GM21381 (cell line): Measurements from ENCODE around the gene UBE2C.
"Not testable (repeated sequence)": the region's sequence is repeated elsewhere in the genome, so short reads cannot be mapped to it uniquely, and the experiment has no call there.

Experiments used
- ATAC-seq: cut with Tn5 transposase; IDR thresholded peaks from one replicate; pipeline ENCODE4 v1.9.1; 2021; ENCODE audit warnings: mild to moderate bottlenecking, moderate library complexity; ENCODE audit not compliant: unreplicated experiment

The UBE2C gene

GRCh38 chr20:45797510-45797909, 14.9 kb upstream of the UBE2C start:
- not testable (repeated sequence) for ATAC-seq

GRCh38 chr20:45797955-45798354, 14.5 kb upstream of the UBE2C start:
- ATAC-seq, result not testable (repeated sequence)

- ATAC-seq, result no peak
Observed at GRCh38 chr20:45798935-45799642, 13.4 kb upstream of the UBE2C start.

GRCh38 chr20:45801851-45802250, 10.6 kb upstream of the UBE2C start:
- ATAC-seq, result no peak

GRCh38 chr20:45810191-45810970, 2.1 kb upstream of the UBE2C start:
- ATAC-seq, result no peak

GRCh38 chr20:45813006-45813340, 529 bp downstream of the UBE2C start:
- no peak for ATAC-seq

GRCh38 chr20:45813489-45813888, 1.0 kb downstream of the UBE2C start:
- ATAC-seq, result no peak

GRCh38 chr20:45814314-45814713, 1.9 kb downstream of the UBE2C start:
- ATAC-seq, result no peak

GRCh38 chr20:45816951-45817350, 4.5 kb downstream of the UBE2C start:
- no peak for ATAC-seq

GRCh38 chr20:45817376-45818194, 5.1 kb downstream of the UBE2C start:
- no peak for ATAC-seq

- ATAC-seq, result no peak
Observed at GRCh38 chr20:45818239-45818638, 5.8 kb downstream of the UBE2C start.

GRCh38 chr20:45819466-45819865, 7.0 kb downstream of the UBE2C start:
- no peak for ATAC-seq

GRCh38 chr20:45821947-45822346, 9.5 kb downstream of the UBE2C start:
- ATAC-seq, result no peak

- no peak for ATAC-seq
Observed at GRCh38 chr20:45822857-45823256, 10.4 kb downstream of the UBE2C start.

GRCh38 chr20:45823949-45824835, 11.7 kb downstream of the UBE2C start:
- no peak for ATAC-seq

GRCh38 chr20:45826381-45827019, 14.1 kb downstream of the UBE2C start:
- ATAC-seq, result no peak

- ATAC-seq, result no peak
Observed at GRCh38 chr20:45827030-45827652, 14.7 kb downstream of the UBE2C start, which contains the start of gene TNNC2. TNNC2 (minus strand) TSS chr20:45827312; CDS start chr20:45827248, 64 bp downstream.

- no peak for ATAC-seq
Observed at GRCh38 chr20:45827712-45828111, 15.3 kb downstream of the UBE2C start.

- ATAC-seq, result no peak
Observed at GRCh38 chr20:45828589-45828988, 16.1 kb downstream of the UBE2C start.
